GM18505 (cell line): ENCODE results near the gene IDH3B.

Source experiments
- ATAC-seq: cut with Tn5 transposase; IDR thresholded peaks from one replicate; pipeline ENCODE4 v1.9.1; 2021; ENCODE audit not compliant: unreplicated experiment
- POLR2A ChIP-seq: IDR thresholded peaks from 4 replicates; pipeline ENCODE4 v1.6.1; 2011; ENCODE audit warnings: borderline replicate concordance; ENCODE audit not compliant: insufficient read depth, insufficient read length; ENCODE audit errors: extremely low read depth

IDH3B gene

DNA sequence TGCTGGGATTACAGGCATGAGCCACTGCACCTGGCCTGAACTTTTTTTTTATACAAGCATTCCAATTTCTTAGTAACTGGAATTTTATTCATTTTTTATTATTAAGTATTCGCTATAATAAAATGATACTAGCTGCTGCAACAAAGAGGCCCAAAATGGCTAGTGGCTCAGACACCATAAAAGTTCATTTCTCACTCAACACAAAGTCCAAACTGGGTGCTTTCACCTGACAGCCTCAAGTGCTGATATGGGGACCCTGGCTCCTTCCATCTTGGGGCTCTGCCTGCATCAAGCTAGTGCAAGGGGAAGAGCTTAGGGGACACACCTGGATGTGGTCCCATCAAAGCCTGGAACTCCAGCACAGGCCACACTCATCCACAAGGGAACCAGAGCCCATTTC, 23.8 kb downstream of the IDH3B start:
- no peak for ATAC-seq
- TF ChIP-seq POLR2A, result no peak

DNA sequence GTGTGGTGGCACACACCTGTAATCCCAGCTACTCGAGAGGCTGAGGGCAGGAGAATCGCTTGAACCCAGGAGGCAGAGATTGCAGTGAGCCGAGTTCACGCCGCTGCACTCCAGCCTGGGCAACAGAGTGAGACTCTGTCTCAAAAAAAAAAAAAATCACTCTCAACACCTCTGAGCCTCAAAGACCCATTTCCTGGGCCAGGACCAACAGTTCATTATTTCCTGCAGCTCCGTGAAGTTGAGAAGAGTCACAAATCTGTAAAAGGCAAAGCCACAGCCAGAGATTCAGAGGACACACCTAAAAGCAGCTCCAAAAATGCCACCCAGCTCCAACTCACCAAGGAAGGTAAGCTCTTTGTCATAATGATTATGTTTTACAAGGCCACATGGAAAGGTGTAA, 26.8 kb downstream of the IDH3B start:
- no peak for TF ChIP-seq POLR2A
- ATAC-seq, result no peak

GRCh38 chr20:2633381-2633780, 30.6 kb downstream of the IDH3B start:
- ATAC-seq, result no peak
- TF ChIP-seq POLR2A, result no peak

- ATAC-seq, result no peak
- TF ChIP-seq POLR2A, result no peak
Measured at GRCh38 chr20:2631228-2631627, 32.8 kb downstream of the IDH3B start.

DNA sequence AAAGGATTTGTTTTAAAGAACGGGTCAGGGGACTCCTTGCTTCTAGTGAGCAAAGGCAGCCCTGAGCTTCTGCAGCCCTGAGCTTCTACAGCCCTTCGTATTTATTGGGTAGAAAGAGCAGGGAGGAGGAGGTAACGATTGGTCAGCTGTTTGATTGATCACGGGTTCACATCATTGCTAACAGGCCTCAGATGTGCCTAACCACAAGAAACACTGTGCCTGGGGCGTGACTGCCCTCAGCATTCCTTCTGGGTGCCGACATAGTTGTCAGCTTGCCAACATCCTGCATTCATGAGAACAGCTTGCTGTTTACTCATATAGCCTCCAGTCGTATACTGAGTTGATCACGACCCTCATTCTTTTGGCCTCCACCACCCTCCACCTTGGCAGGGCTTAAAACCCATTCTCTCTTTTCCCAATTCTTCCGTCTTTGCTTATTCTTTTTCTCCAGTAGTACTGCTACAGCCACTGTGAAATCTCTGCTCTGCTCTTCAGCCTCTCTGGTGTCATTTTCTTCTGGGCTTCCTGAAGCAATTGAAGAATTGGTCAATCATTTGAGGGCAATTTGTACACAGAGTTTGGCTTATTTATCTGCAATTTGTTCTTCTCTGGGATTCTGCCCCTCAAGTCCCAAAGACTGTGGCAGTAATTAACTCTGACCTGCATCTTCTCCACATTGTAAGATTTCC, 37.0 kb downstream of the IDH3B start:
- ATAC-seq, result no peak
- no peak for TF ChIP-seq POLR2A

DNA sequence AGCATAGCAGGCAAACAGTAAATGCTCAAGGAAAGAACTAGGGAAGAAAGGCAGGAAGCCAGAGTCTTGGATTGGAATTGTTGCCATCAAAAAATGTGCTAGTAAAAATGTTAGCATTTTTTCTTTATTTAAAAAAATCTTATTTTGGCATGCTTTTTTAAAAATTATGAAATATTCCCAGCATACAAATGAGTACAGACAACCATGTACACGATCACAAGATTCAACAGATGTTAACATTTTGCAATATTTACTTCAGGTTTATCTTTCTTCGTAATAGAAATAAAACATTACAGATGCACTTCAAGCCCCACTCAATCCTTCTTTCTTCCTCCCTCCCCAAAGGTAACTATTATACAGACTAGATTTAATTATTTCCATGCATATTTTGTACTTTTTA, 39.0 kb downstream of the IDH3B start:
- no peak for ATAC-seq
- no peak for TF ChIP-seq POLR2A

- TF ChIP-seq POLR2A, result no peak
- no peak for ATAC-seq
Measured at GRCh38 chr20:2624190-2624589, 39.8 kb downstream of the IDH3B start.

GRCh38 chr20:2619961-2620595, 43.9 kb downstream of the IDH3B start:
- TF ChIP-seq POLR2A, result no peak
- no peak for ATAC-seq

GRCh38 chr20:2619337-2619736, 44.7 kb downstream of the IDH3B start:
- no peak for TF ChIP-seq POLR2A
- no peak for ATAC-seq

DNA sequence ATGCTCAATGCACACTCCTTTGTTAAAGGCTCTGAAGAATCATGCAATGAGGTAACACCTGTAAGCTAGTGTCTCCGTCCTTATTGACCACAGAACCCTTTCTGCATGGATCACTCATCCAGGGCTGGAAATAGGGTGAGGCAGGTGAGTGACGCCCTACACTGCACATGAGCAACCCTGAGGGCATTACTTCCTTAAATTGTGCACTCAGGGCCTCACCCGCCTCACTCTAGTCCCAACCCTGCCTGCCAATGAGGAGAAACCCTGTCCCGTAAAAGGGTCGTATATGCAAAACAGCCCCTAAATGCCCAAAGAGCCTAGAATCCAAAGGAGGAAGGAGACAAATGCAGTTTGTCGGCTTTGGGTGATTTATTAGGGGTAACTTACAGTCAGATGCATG, 45.2 kb downstream of the IDH3B start:
- TF ChIP-seq POLR2A, result no peak
- ATAC-seq, result no peak

DNA sequence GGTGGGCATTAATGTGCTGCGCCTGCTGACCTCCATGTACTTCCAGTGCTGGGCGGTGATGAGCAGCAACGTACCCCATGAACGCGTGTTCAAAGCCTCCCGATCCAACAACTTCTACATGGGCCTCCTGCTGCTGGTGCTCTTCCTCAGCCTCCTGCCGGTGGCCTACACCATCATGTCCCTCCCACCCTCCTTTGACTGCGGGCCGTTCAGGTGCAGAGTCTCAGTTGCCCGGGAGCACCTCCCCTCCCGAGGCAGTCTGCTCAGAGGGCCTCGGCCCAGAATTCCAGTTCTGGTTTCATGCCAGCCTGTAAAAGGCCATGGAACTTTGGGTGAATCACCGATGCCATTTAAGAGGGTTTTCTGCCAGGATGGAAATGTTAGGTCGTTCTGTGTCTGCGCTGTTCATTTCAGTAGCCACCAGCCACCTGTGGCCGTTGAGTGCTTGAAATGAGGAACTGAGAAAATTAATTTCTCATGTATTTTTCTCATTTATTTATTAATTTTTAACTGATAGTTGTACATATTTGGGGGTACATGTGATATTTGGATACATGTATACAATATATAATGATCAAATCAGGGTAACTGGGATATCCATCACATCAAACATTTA, 46.8 kb downstream of the IDH3B start:
- no peak for ATAC-seq
- no peak for TF ChIP-seq POLR2A

GRCh38 chr20:2616634-2617033, 47.4 kb downstream of the IDH3B start:
- TF ChIP-seq POLR2A, result no peak

DNA sequence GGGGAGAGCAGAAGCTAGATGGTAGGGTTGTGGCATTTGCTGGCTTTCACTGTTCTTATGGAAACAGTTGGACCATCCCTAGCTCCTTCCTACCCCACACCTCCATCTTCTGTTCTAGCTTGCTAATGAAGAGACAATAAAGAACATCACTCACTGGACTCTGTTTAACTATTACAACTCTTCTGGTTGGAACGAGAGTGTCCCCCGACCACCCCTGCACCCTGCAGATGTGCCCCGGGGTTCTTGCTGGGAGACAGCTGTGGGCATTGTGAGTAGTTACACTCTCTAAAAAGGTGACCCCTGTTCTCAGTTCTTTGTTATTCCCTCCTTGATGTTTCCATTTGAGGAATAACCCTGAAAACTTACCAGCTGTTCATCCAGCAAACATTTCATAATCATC, 51.9 kb downstream of the IDH3B start:
- TF ChIP-seq POLR2A, result no peak
- no peak for ATAC-seq

More at GRCh38 chr20:2616634-2617033, 47.4 kb downstream of the IDH3B start:
- no peak for ATAC-seq
